HepG2 (cell line): ENCODE data around the gene MCEE. TPM values are rescaled to one million over a fixed set of nuclear protein-coding genes. Genes with fewer than 3 reads are reported as not detected.

Experiments
- ATAC-seq: fragments of 200-7000 bp; cut with Tn5 transposase; 3 replicates; pipeline ENCODE4 v1.9.1; 2020; ENCODE audit warnings: mild to moderate bottlenecking, moderate library complexity
- BruUV-seq: library from RNA; stranded (reverse); fragments of 400-500 nt; replicated peaks from 2 replicates; lab custom pipeline; 2021; lab: Mats Ljungman, UMichigan
- CTCF ChIA-PET: fragments of 300-600 bp; formaldehyde crosslinking; extraction: SDS; loops from one replicate; lab custom pipeline; 2021; ENCODE audit warnings: low total read pairs, inconsistent platforms, low intra/inter-chr PET ratio; lab: Yijun Ruan, JAX
- POLR2A ChIA-PET: fragments of 350-600 bp; sonication (Branson Sonifier 250); formaldehyde crosslinking; loops from one replicate; lab custom pipeline; 2020; ENCODE audit warnings: antibody characterized with exemption, inconsistent platforms; lab: Yijun Ruan, JAX
- DNase-seq: peaks from one replicate; pipeline ENCODE4 v3.0.0-alpha.2; 2015; ENCODE audit warnings: low spot score
- FAIRE-seq: peaks from 3 replicates; lab custom pipeline; 2011; peaks lifted over from hg19 to GRCh38; lab: Jason Lieb, UNC
- H2AFZ ChIP-seq: one replicate; pipeline ENCODE4 v1.6.1; 2011; ENCODE audit warnings: low read length, inconsistent platforms
- H3K27ac ChIP-seq: fragments of 300-600 bp; 3 replicates; pipeline ENCODE4 v1.8.0; 2011; ENCODE audit warnings: mixed run types, mild to moderate bottlenecking, mixed read lengths, low read length, inconsistent platforms; ENCODE audit not compliant: insufficient read depth; ENCODE audit errors: extremely low read length
- H3K27me3 ChIP-seq, 2 experiments: fragments of 200-600 bp in 1 of 2; 2 replicates in 1 of 2; 3 replicates in 1 of 2; pipeline versions ENCODE4 v1.6.0 to v1.8.0; 2011; ENCODE audit warnings: low read length in 2 of 2, mild to moderate bottlenecking in 2 of 2, moderate library complexity in 2 of 2, inconsistent platforms in 1 of 2; ENCODE audit not compliant: insufficient read depth in 2 of 2, control insufficient read depth in 1 of 2
- H3K36me3 ChIP-seq, 2 experiments: fragments of 200-600 bp in 1 of 2; replicated peaks in 1 of 2; 2 replicates in 1 of 2; 3 replicates in 1 of 2; pipeline versions ENCODE4 v1.5.1 to v1.8.0; 2011; ENCODE audit warnings: low read length in 2 of 2, inconsistent platforms in 1 of 2; ENCODE audit not compliant: insufficient read depth in 2 of 2, control insufficient read depth in 1 of 2
- H3K4me1 ChIP-seq: 2 replicates; pipeline ENCODE4 v1.5.1; 2012; ENCODE audit warnings: low read length, inconsistent platforms; ENCODE audit not compliant: insufficient read depth
- H3K4me2 ChIP-seq: 2 replicates; pipeline ENCODE4 v1.6.0; 2011; ENCODE audit warnings: low read depth, low read length, inconsistent platforms
- H3K4me3 ChIP-seq, 3 experiments: fragments of 200-600 bp in 1 of 3; sonication (generic), shearing (Covaris generic) in 1 of 3; replicated peaks in 1 of 3; 2 replicates each; pipeline ENCODE4 v1.5.1; 2011 to 2016; ENCODE audit warnings: low read length in 3 of 3, inconsistent platforms in 2 of 3, low read depth in 2 of 3, mild to moderate bottlenecking in 2 of 3, control low read depth in 1 of 3, mixed read lengths in 1 of 3; ENCODE audit not compliant: insufficient read depth in 1 of 3
- H3K79me2 ChIP-seq: one replicate; pipeline ENCODE4 v1.6.1; 2011; ENCODE audit warnings: low read length, inconsistent platforms; ENCODE audit not compliant: insufficient read depth
- H3K9ac ChIP-seq: 2 replicates; pipeline ENCODE4 v1.6.0; 2011; ENCODE audit warnings: mild to moderate bottlenecking, low read depth, low read length, inconsistent platforms; ENCODE audit not compliant: insufficient read depth
- H3K9me3 ChIP-seq: 2 replicates; pipeline ENCODE4 v1.5.1; 2012; ENCODE audit warnings: mild to moderate bottlenecking, low read length
- H4K20me1 ChIP-seq: 2 replicates; pipeline ENCODE4 v1.6.0; 2011; ENCODE audit warnings: inconsistent platforms, mild to moderate bottlenecking, low read length, moderate library complexity; ENCODE audit not compliant: insufficient read depth
- GMEB2 ChIP-seq: IDR thresholded peaks from 2 replicates; pipeline ENCODE4 v1.6.1; 2016; ENCODE audit warnings: missing biosample characterization, missing genetic modification reagents, low read depth
- TAF15 ChIP-seq: fragments of 200-400 bp; formaldehyde crosslinking; IDR thresholded peaks from one replicate; pipeline ENCODE4 v1.6.1; 2018; ENCODE audit warnings: mild to moderate bottlenecking, low read depth, low read length; ENCODE audit not compliant: poor library complexity, severe bottlenecking
- TCF12 ChIP-seq, 2 experiments: fragments of 450-650 bp in 1 of 2; sonication (generic) in 1 of 2; formaldehyde crosslinking in 1 of 2; IDR thresholded peaks; 2 replicates each; pipeline versions ENCODE4 v1.6.1 to v1.8.0; 2017 to 2022; ENCODE audit warnings: antibody characterized with exemption in 1 of 2, mild to moderate bottlenecking in 1 of 2, missing genetic modification reagents in 1 of 2, moderate library complexity in 1 of 2
- ZNF567 ChIP-seq: sonication (generic); formaldehyde crosslinking; IDR thresholded peaks from 2 replicates; pipeline ENCODE4 v1.8.1; 2023; ENCODE audit warnings: mild to moderate bottlenecking, missing genetic modification reagents, borderline replicate concordance
- ZNF713 ChIP-seq: sonication (generic); formaldehyde crosslinking; IDR thresholded peaks from 2 replicates; pipeline ENCODE4 v1.4.0; 2020; ENCODE audit warnings: mild to moderate bottlenecking, missing genetic modification reagents
- WGBS: methylation state at CpG from one replicate; pipeline ENCODE4 v1.1.6; 2017; ENCODE audit warnings: low lambda C conversion rate; 5-methylcytosine and 5-hydroxymethylcytosine counted together
- in situ Hi-C: cut with HindIII; loops from 2 replicates; pipeline ENCODE4 v1.10.0; 2017; ENCODE audit warnings: low pct_unique_long_range_greater_than_20kb; ENCODE audit not compliant: extremely low pct_ligation_motif_present
- intact Hi-C: fragments of 100-400 bp; cut with micrococcal nuclease; formaldehyde crosslinking; loops from one replicate; pipeline ENCODE4 v1.10.0; 2022; ENCODE audit not compliant: unreplicated experiment
- polyA plus RNA-seq, 8 experiments: library from polyadenylated mRNA; depleted of rRNA in 3 of 8; stranded (reverse) in 7 of 8; unstranded in 1 of 8; fragments of >200 nt; fragmentation: Illumina TruSeq in 4 of 8; extraction: Trizol in 4 of 8; gene quantifications; 2 replicates each; pipeline versions ENCODE4 v1.2.1 to v1.2.3, GENCODE V29; 2011 to 2016; ENCODE audit warnings: low read depth in 4 of 8, missing spikeins in 1 of 8, mixed read lengths in 1 of 8; ENCODE audit not compliant: insufficient read depth in 1 of 8
- total RNA-seq, 5 experiments: library from RNA; depleted of rRNA; stranded (reverse); fragments of >200 nt; fragmentation: Illumina TruSeq; extraction: Trizol; gene quantifications; 2 replicates each; pipeline ENCODE4 v1.2.3, GENCODE V29; 2016; ENCODE audit warnings: low read depth in 1 of 5

MCEE gene
- total and polyA plus RNA-seq, 2 of the 13 experiments (the other 11 are each of a cell fraction or from before 2014, with no cell fraction given), result 32.0 to 66.9 TPM

DNA sequence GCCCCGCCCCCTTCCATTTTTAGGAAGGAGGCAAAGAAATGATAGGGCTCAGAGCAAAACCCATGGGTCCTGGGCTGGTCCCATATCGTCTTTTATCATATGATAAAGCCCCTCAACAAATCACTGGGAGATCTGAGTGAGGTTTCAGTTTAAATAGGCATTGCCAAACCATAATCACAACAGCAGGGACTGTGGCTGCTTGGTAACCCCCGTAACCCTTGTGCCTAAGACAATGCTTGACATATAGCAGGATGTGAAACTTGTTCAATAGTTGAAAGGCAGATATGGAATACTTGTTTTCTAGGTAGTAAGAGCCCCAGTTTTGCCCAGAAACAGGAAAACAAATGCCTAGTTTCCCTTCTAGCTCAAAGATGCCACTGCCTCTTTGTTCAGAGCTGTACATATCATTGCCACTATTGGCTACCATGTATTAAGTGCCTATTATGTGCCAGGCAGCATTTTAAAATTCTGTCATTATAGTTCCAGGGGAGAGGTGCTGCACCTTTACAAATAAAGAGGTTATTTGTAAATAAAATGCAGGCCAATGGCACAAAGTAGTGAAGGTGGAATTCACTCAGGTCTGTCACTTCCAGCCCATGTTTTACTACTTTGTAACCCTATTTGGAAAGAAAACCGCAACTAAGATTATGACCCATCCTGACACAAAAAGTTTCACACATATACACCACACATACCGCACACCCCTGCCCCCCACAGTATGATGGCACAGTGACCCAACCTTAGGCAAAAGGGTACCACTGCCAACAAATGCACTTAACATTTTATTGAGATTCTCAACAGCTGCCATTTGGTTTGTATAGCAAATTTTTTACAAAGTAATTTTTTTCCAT is 47.4 kb downstream of the MCEE start:
- TF ChIP-seq ZNF567 (CRISPR knock-in tag) (no peak), ZNF713 (CRISPR knock-in tag) (no peak), GMEB2 (CRISPR knock-in tag) (no peak), TCF12 (IDR thresholded peaks at IDR 0.05) (no peak), TCF12 (CRISPR knock-in tag; IDR thresholded peaks at IDR 0.05) (no peak), TAF15 (no peak)
- TF ChIP-seq, all 625 proteins: peak for 0
- H3K79me2 ChIP-seq, result no peaks in the 10 kb centered on the region
- peaks cover 2 to 17% of the 10 kb centered on the region in 2 experiments for H3K36me3 ChIP-seq
- 74% methylated on average over 5 of the region's 5 CpGs for WGBS
- ChIA-PET CTCF (no interaction called here), POLR2A (interaction anchor here (2.8 kb wide), 1 partner anchor 14 kb away, joined by 19 read pairs; the partner anchor contains the start of gene NAGK)
- H3K9ac ChIP-seq, result no peak overlapping the region
- no peak for ATAC-seq
- no peak overlapping the region for H3K27ac ChIP-seq
- no TSS peak for BruUV-seq
- H3K4me2 ChIP-seq, result no peak overlapping the region
- H3K27me3 ChIP-seq, result peaks cover 0 to 15% of the 10 kb centered on the region in 2 experiments; a peak in 2 of 5 replicates
- no peak for FAIRE-seq
- in situ Hi-C loops (no loop called here), intact Hi-C loops (no loop called here)
- no peaks in the 10 kb centered on the region for H3K4me1 ChIP-seq
- H2AFZ ChIP-seq, result no peak overlapping the region
- no peak overlapping the region for H3K4me3 ChIP-seq
- no peak for DNase-seq
- H4K20me1 ChIP-seq, result no peaks in the 10 kb centered on the region
- no peaks in the 10 kb centered on the region for H3K9me3 ChIP-seq
